Liver (tissue), 9 donors: ENCODE results near the gene ATXN1. TPM values are rescaled to one million over a fixed set of nuclear protein-coding genes. Genes with fewer than 3 reads are reported as not detected.

Experiments used
- DNase-seq: peaks from one replicate; pipeline ENCODE4 v3.0.0-alpha.2; 2017; ENCODE audit warnings: low spot score
- H3K27ac ChIP-seq, 2 donors: one replicate each; pipeline ENCODE4 v1.7.0; 2013; ENCODE audit warnings: inconsistent platforms in 2 of 2, low read length in 2 of 2, control low read depth in 1 of 2, low read depth in 1 of 2, mild to moderate bottlenecking in 1 of 2
- H3K27me3 ChIP-seq, 4 donors: one replicate each; pipeline versions ENCODE4 v1.6.1 to v1.7.0; 2013; ENCODE audit warnings: low read length in 3 of 4, inconsistent platforms in 1 of 4, mild to moderate bottlenecking in 1 of 4, moderate library complexity in 1 of 4; ENCODE audit not compliant: control insufficient read depth in 4 of 4, insufficient read depth in 4 of 4
- H3K36me3 ChIP-seq, 4 donors: one replicate each; pipeline versions ENCODE4 v1.6.1 to v1.7.0; 2013; ENCODE audit warnings: low read length in 3 of 4, mild to moderate bottlenecking in 3 of 4, low read depth in 1 of 4, moderate library complexity in 1 of 4; ENCODE audit not compliant: control insufficient read depth in 4 of 4, insufficient read depth in 3 of 4
- H3K4me1 ChIP-seq, 4 donors: one replicate each; pipeline versions ENCODE4 v1.6.1 to v1.7.0; 2013; ENCODE audit warnings: low read length in 3 of 4, mild to moderate bottlenecking in 3 of 4, moderate library complexity in 1 of 4; ENCODE audit not compliant: control insufficient read depth in 4 of 4, insufficient read depth in 4 of 4
- H3K4me3 ChIP-seq, 3 donors: one replicate each; pipeline versions ENCODE4 v1.6.1 to v1.7.0; 2013; ENCODE audit warnings: low read length in 3 of 3, control low read depth in 1 of 3, low read depth in 1 of 3, mild to moderate bottlenecking in 1 of 3
- H3K9ac ChIP-seq, 2 donors: one replicate each; pipeline ENCODE4 v1.7.0; 2013; ENCODE audit warnings: low read length in 2 of 2, mild to moderate bottlenecking in 2 of 2, moderate library complexity in 2 of 2, control low read depth in 1 of 2, low read depth in 1 of 2
- H3K9me3 ChIP-seq, 4 donors: one replicate each; pipeline versions ENCODE4 v1.6.1 to v1.7.0; 2013; ENCODE audit warnings: low read length in 3 of 4; ENCODE audit not compliant: control insufficient read depth in 4 of 4
- EGR1 ChIP-seq, 2 donors: IDR thresholded peaks; 2 replicates each; pipeline ENCODE4 v1.6.1; 2016 to 2018; ENCODE audit warnings: antibody characterized with exemption in 2 of 2, low read depth in 2 of 2
- FOXA1 ChIP-seq: IDR thresholded peaks from 2 replicates; pipeline ENCODE4 v1.6.1; 2016; ENCODE audit warnings: antibody characterized with exemption
- FOXA2 ChIP-seq: IDR thresholded peaks from 2 replicates; pipeline ENCODE4 v1.6.1; 2016; ENCODE audit warnings: antibody characterized with exemption
- GABPA ChIP-seq, 2 donors: IDR thresholded peaks in 1 of 2; conservative IDR thresholded peaks in 1 of 2; 2 replicates each; pipeline ENCODE4 v1.6.1; 2016; ENCODE audit warnings: antibody characterized with exemption in 2 of 2, mild to moderate bottlenecking in 1 of 2, moderate library complexity in 1 of 2
- HNF4A ChIP-seq, 2 donors: conservative IDR thresholded peaks; 2 replicates each; pipeline ENCODE4 v1.6.1; 2016; ENCODE audit warnings: antibody characterized with exemption in 2 of 2, mild to moderate bottlenecking in 2 of 2
- HNF4G ChIP-seq: IDR thresholded peaks from 2 replicates; pipeline ENCODE4 v1.6.1; 2016; ENCODE audit warnings: antibody characterized with exemption
- JUND ChIP-seq, 2 donors: IDR thresholded peaks; 2 replicates each; pipeline ENCODE4 v1.6.1; 2016; ENCODE audit warnings: antibody characterized with exemption in 2 of 2
- NR2F2 ChIP-seq: IDR thresholded peaks from 2 replicates; pipeline ENCODE4 v1.6.1; 2016; ENCODE audit warnings: antibody characterized with exemption
- RAD21 ChIP-seq, 2 donors: IDR thresholded peaks; 2 replicates each; pipeline ENCODE4 v1.6.1; 2016; ENCODE audit warnings: antibody characterized with exemption in 2 of 2, mild to moderate bottlenecking in 2 of 2
- RXRA ChIP-seq, 2 donors: IDR thresholded peaks; 2 replicates each; pipeline ENCODE4 v1.6.1; 2017 to 2018; ENCODE audit warnings: antibody characterized with exemption in 2 of 2, mild to moderate bottlenecking in 1 of 2
- SP1 ChIP-seq: IDR thresholded peaks from 2 replicates; pipeline ENCODE4 v1.6.1; 2018; ENCODE audit warnings: antibody characterized with exemption, mild to moderate bottlenecking
- TAF1 ChIP-seq: conservative IDR thresholded peaks from 2 replicates; pipeline ENCODE4 v1.6.1; 2016; ENCODE audit warnings: antibody characterized with exemption, mild to moderate bottlenecking
- YY1 ChIP-seq: IDR thresholded peaks from 2 replicates; pipeline ENCODE4 v1.6.1; 2016; ENCODE audit warnings: antibody characterized with exemption, mild to moderate bottlenecking
- WGBS: extraction: QIAGEN DNeasy Blood & Tissue Kit; methylation state at CpG from one replicate; pipeline ENCODE4 v1.1.7; 2013; 5-methylcytosine and 5-hydroxymethylcytosine counted together
- polyA plus RNA-seq, 2 donors: library from polyadenylated mRNA; stranded (reverse) in 1 of 2; unstranded in 1 of 2; fragments of 200-250 nt in 1 of 2; fragments of >200 nt in 1 of 2; fragmentation: Nextera tagmentation in 1 of 2; extraction: Ambion mirVana in 1 of 2; gene quantifications; one replicate each; pipeline versions ENCODE4 v1.2.1 to v1.2.3, GENCODE V29; 2013 to 2015
- total RNA-seq, 2 donors: library from RNA; depleted of rRNA; stranded (reverse); fragments of >200 nt; gene quantifications; one replicate each; pipeline ENCODE4 v1.2.3, GENCODE V29; 2014
- TF ChIP-seq, protein P1 (sequence below): IDR thresholded peaks from 2 replicates; pipeline ENCODE4 v1.6.1; 2016; ENCODE audit warnings: antibody characterized with exemption
- TF ChIP-seq, protein P2 (sequence below): IDR thresholded peaks from 2 replicates; pipeline ENCODE4 v1.6.1; 2016; ENCODE audit warnings: antibody characterized with exemption
- TF ChIP-seq, protein P3 (sequence below): IDR thresholded peaks from 2 replicates; pipeline ENCODE4 v1.6.1; 2016; ENCODE audit warnings: antibody characterized with exemption
- TF ChIP-seq, protein P4 (sequence below): fragments of 150-350 bp; IDR thresholded peaks from 2 replicates; pipeline ENCODE4 v1.5.1; 2017; ENCODE audit warnings: improper control_type of control experiment, low read depth, low read length; ENCODE audit not compliant: missing input control
- TF ChIP-seq, protein P5 (sequence below): IDR thresholded peaks from 2 replicates; pipeline ENCODE4 v1.6.1; 2016; ENCODE audit warnings: antibody characterized with exemption, mild to moderate bottlenecking
- donor health status: healthy.
- donor health status: healthy.
- donor health status: healthy.
- donor health status: healthy.
- donor health status: healthy.

Gene ATXN1
- total and polyA plus RNA-seq, 4 donors = 4.3 to 29.7 (median 8.2) TPM

DNA sequence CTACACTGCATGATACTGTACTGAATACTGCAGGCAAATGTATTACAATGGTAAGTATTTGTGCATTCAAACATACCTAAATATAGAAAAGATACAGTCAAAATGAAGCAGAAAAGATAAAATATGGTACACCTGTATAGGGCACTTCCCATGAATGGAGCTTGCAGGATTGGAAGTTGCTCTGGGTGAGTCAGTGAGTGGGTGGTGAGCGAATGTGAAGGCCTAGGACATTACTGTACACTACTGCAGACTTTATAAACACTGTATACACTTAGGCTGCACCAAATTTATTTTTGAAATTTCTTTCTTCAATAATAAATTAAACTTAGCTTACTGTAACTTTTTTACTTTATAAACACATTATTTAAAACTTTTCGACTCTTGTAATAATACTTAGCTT lies 213.1 kb downstream of the ATXN1 start:
- Histone ChIP-seq H3K4me1 (no peaks in the 10 kb centered on the region), H3K27ac (no peak overlapping the region), H3K9ac (no peak overlapping the region), H3K27me3 (no peaks in the 10 kb centered on the region), H3K9me3 (no peaks in the 10 kb centered on the region), H3K36me3 (peaks cover 0 to 5% (median 2%) of the 10 kb centered on the region in 4 donors), H3K4me3 (no peak overlapping the region)
- WGBS = 96% methylated on average over 2 of the region's 2 CpGs
- TF ChIP-seq HNF4G (no peak), HNF4A (conservative IDR thresholded peaks at IDR 0.05) (no peak), GABPA (IDR thresholded peaks at IDR 0.05 in 1 of 2, conservative IDR thresholded peaks at IDR 0.05 in 1 of 2) (no peak), EGR1 (IDR thresholded peaks at IDR 0.05; ENCODE audit: low read depth in 2 of 2) (no peak)
- no peak for DNase-seq

DNA sequence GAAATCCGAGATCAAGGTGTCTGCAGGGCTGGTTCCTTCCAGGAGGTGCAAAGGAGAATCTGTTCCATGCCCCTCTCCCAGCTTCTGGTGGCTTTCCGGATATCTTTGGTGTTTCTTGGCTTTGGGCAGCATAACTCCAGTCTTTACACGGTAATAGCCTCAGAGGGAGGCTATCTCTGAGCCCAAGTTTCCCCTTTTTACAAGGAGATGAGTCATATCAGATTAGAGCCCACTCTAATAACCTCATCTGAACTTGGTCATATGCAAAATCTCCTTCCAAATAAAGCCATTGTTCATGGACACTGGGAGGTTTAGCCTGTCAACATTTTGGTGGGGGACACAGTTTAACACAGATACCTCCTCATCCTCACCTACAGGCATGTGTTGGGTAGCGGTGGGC lies 213.7 kb downstream of the ATXN1 start:
- no peak for DNase-seq
- Histone ChIP-seq H3K4me3 (no peak overlapping the region), H3K9ac (no peak overlapping the region), H3K27ac (no peak overlapping the region), H3K4me1 (no peaks in the 10 kb centered on the region), H3K9me3 (no peaks in the 10 kb centered on the region), H3K27me3 (no peaks in the 10 kb centered on the region), H3K36me3 (peaks cover 0 to 5% (median under 1%) of the 10 kb centered on the region in 4 donors)
- TF ChIP-seq, protein P1, sequence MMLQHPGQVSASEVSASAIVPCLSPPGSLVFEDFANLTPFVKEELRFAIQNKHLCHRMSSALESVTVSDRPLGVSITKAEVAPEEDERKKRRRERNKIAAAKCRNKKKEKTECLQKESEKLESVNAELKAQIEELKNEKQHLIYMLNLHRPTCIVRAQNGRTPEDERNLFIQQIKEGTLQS = no peak
- TF ChIP-seq RXRA (IDR thresholded peaks at IDR 0.05) = no peak
- TF ChIP-seq RAD21 (IDR thresholded peaks at IDR 0.05) = no peak
- TF ChIP-seq EGR1 (IDR thresholded peaks at IDR 0.05; ENCODE audit: low read depth in 2 of 2) = no peak
- TF ChIP-seq, protein P2, sequence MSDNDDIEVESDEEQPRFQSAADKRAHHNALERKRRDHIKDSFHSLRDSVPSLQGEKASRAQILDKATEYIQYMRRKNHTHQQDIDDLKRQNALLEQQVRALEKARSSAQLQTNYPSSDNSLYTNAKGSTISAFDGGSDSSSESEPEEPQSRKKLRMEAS = no peak
- no peak for TF ChIP-seq YY1
- TF ChIP-seq JUND (IDR thresholded peaks at IDR 0.05) = no peak
- TF ChIP-seq NR2F2 = no peak
- TF ChIP-seq TAF1 = no peak
- TF ChIP-seq, protein P3, sequence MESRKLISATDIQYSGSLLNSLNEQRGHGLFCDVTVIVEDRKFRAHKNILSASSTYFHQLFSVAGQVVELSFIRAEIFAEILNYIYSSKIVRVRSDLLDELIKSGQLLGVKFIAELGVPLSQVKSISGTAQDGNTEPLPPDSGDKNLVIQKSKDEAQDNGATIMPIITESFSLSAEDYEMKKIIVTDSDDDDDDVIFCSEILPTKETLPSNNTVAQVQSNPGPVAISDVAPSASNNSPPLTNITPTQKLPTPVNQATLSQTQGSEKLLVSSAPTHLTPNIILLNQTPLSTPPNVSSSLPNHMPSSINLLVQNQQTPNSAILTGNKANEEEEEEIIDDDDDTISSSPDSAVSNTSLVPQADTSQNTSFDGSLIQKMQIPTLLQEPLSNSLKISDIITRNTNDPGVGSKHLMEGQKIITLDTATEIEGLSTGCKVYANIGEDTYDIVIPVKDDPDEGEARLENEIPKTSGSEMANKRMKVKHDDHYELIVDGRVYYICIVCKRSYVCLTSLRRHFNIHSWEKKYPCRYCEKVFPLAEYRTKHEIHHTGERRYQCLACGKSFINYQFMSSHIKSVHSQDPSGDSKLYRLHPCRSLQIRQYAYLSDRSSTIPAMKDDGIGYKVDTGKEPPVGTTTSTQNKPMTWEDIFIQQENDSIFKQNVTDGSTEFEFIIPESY = no peak
- no peak for TF ChIP-seq FOXA2
- no peak for TF ChIP-seq GABPA (IDR thresholded peaks at IDR 0.05 in 1 of 2, conservative IDR thresholded peaks at IDR 0.05 in 1 of 2)
- TF ChIP-seq HNF4G = no peak
- TF ChIP-seq SP1 = no peak
- TF ChIP-seq, protein P4, sequence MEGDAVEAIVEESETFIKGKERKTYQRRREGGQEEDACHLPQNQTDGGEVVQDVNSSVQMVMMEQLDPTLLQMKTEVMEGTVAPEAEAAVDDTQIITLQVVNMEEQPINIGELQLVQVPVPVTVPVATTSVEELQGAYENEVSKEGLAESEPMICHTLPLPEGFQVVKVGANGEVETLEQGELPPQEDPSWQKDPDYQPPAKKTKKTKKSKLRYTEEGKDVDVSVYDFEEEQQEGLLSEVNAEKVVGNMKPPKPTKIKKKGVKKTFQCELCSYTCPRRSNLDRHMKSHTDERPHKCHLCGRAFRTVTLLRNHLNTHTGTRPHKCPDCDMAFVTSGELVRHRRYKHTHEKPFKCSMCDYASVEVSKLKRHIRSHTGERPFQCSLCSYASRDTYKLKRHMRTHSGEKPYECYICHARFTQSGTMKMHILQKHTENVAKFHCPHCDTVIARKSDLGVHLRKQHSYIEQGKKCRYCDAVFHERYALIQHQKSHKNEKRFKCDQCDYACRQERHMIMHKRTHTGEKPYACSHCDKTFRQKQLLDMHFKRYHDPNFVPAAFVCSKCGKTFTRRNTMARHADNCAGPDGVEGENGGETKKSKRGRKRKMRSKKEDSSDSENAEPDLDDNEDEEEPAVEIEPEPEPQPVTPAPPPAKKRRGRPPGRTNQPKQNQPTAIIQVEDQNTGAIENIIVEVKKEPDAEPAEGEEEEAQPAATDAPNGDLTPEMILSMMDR = no peak
- TF ChIP-seq, protein P5, sequence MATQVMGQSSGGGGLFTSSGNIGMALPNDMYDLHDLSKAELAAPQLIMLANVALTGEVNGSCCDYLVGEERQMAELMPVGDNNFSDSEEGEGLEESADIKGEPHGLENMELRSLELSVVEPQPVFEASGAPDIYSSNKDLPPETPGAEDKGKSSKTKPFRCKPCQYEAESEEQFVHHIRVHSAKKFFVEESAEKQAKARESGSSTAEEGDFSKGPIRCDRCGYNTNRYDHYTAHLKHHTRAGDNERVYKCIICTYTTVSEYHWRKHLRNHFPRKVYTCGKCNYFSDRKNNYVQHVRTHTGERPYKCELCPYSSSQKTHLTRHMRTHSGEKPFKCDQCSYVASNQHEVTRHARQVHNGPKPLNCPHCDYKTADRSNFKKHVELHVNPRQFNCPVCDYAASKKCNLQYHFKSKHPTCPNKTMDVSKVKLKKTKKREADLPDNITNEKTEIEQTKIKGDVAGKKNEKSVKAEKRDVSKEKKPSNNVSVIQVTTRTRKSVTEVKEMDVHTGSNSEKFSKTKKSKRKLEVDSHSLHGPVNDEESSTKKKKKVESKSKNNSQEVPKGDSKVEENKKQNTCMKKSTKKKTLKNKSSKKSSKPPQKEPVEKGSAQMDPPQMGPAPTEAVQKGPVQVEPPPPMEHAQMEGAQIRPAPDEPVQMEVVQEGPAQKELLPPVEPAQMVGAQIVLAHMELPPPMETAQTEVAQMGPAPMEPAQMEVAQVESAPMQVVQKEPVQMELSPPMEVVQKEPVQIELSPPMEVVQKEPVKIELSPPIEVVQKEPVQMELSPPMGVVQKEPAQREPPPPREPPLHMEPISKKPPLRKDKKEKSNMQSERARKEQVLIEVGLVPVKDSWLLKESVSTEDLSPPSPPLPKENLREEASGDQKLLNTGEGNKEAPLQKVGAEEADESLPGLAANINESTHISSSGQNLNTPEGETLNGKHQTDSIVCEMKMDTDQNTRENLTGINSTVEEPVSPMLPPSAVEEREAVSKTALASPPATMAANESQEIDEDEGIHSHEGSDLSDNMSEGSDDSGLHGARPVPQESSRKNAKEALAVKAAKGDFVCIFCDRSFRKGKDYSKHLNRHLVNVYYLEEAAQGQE = no peak
- TF ChIP-seq FOXA1 = no peak
- TF ChIP-seq HNF4A (conservative IDR thresholded peaks at IDR 0.05) = no peak
- WGBS = 95% methylated on average over 4 of the region's 4 CpGs
